Measurements from ENCODE around the gene CRYBA1.

The CRYBA1 gene

DNA sequence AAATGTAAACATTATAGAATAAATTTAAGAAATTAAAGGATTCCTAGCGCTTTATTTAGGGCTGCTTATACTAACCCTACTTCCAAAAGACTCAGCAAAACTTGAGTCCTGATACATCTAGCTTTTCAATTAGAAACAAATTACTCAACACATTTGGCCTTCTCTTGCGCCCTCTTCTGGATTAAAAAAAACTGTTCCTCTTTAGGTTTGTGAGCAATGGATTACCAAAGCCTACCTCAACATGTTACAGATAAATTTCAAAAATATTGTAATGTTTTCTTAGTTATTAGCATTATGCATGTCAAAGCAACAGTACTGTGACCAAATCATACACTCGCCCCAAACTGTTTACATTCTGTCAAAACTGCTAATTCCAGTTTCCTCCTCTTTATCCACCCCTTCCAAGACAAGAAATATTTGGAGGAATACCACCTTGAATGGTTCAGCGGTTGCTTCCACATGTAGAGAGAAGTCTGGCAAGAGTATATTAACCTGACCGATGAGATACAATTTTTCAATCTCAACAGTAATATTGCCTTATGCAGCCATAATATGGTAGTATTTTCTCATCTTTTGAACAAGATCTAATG is 44.6 kb downstream of the CRYBA1 start:
- TF ChIP-seq HDGF (IDR thresholded peaks at IDR 0.05; ENCODE audit: borderline replicate concordance) (no peak), FOXA1 (IDR thresholded peaks at IDR 0.05) (no peak), CTBP1 (IDR thresholded peaks at IDR 0.05; ENCODE audit: borderline replicate concordance) (no peak), NFRKB (IDR thresholded peaks at IDR 0.05) (no peak), L3MBTL2 (conservative IDR thresholded peaks at IDR 0.05) (no peak), ELF4 (IDR thresholded peaks at IDR 0.05) (no peak)
- DNase-seq (ENCODE audit: extremely low spot score), result peak; percentile 17
- ChIA-PET CTCF (interaction anchor here (0.6 to 1.2 kb wide), 12 partner anchors 10 to 279 kb away, joined by 3 to 6 read pairs (median 4); no protein-coding TSS in a partner anchor), POLR2A (interaction anchor here (0.6 to 2.0 kb wide), 7 partner anchors 10 to 146 kb away, joined by 3 to 6 read pairs (median 3); partner anchors contain the start of gene MYO18A)

DNA sequence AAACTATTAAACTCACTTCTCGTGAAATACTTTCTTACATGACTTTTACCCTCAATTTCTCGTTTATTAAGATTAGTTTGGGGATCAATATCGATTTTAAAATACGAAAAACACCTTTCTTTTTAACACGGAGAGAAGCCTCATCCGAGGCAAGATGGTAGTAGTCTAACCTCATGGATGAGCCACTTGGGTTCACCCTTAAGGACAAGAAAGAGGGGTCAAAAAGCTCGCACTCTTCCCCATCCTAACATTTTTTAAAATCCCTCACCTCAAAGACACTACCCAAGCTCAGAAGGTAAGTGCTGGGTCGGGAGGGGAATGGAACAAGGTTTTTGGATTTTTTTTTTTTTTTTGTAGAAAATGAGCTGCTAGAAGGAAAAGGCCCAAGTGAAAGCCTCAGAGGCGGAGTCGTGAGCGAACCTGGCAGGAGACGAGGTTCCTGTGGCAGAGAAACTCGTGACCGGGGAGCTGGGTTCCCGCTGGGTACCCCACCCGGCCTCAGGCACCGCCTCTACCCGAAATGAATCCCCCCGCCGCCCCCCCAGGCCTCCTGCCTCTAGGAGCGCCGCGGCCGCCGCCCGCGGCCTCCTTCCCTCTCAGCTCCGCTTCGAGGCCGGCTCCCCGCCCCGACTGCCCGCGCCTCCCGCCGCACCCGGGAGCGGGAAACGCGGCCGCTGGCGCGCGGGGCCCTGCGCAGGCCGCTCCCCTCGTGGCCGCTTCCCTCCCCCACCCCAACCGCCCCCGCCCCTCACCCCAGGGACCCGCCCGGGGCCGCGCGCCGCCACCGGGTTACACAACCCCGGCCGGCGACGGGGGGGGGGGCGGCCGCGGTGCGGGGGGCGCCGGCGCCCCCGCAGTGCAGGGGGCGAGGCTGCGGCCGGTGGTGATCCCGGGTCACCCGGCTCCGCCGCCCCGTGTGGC is 45.7 kb downstream of the CRYBA1 start:
- DNase-seq (ENCODE audit: extremely low spot score), result peak; percentile 21
- POLR2A ChIA-PET, result interaction anchor here (0.8 to 2.0 kb wide), 6 partner anchors 9 to 145 kb away, joined by 3 to 6 read pairs (median 4); partner anchors contain the start of gene TAOK1
- CTCF ChIA-PET, result interaction anchor here (0.6 to 1.2 kb wide), 4 partner anchors 35 to 169 kb away, joined by 3 to 6 read pairs (median 4); no protein-coding TSS in a partner anchor
- TF ChIP-seq CTBP1 (IDR thresholded peaks at IDR 0.05; ENCODE audit: borderline replicate concordance) (no peak), HDGF (IDR thresholded peaks at IDR 0.05; ENCODE audit: borderline replicate concordance) (no peak), L3MBTL2 (conservative IDR thresholded peaks at IDR 0.05) (peak; percentile 32; the same call in 1 of the 2 replicates), ZNF384 (IDR thresholded peaks at IDR 0.05) (peak; percentile 52; the same call in 1 of the 2 replicates), SUZ12 (IDR thresholded peaks at IDR 0.05) (no peak), BHLHE40 (IDR thresholded peaks at IDR 0.05; ENCODE audit: borderline replicate concordance) (no peak)

DNA sequence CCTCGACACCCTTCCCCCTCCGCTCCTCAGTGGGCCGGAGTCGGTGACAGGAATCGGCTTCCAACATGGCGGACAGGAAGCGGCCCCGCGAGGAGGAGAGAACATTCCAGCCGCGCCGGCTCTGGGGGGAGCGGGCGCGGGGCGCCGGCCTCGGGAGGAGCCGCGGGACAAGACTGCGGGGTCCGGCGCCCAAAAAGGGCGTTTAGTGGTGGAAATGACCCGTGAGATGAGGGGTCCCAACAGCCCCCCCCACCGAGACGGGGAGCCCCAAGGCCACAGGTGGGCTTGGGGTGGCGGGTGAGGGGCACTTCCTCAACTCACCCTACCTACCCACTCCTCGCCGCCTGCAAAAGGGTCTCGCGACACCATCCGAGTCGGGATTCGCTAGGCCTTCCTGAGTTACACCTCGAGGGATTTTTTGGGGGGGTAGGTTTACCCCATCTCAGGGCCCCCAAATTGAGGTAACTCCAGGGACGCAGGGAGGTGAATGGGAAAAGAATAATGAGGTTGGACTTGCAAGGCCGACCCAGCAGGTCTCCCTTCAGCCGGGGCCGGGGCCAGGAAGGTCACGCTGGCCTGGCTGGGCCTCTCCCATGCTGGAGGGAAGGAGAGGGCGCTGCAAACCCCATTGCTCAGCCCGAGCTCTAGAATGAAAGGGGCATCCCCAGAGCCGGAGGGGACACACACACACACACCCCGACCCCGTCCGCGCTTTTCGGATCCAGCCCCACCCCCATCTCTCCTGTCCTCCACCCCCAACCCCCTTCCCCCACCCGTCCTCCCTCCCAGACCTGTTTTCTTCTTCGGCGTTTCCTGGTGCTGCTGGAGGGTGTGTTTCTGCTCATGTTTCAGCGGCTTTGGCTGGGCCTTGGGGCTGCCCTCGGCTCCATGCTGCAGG is 46.6 kb downstream of the CRYBA1 start:
- peak; percentile 45 for DNase-seq (ENCODE audit: extremely low spot score)

DNA sequence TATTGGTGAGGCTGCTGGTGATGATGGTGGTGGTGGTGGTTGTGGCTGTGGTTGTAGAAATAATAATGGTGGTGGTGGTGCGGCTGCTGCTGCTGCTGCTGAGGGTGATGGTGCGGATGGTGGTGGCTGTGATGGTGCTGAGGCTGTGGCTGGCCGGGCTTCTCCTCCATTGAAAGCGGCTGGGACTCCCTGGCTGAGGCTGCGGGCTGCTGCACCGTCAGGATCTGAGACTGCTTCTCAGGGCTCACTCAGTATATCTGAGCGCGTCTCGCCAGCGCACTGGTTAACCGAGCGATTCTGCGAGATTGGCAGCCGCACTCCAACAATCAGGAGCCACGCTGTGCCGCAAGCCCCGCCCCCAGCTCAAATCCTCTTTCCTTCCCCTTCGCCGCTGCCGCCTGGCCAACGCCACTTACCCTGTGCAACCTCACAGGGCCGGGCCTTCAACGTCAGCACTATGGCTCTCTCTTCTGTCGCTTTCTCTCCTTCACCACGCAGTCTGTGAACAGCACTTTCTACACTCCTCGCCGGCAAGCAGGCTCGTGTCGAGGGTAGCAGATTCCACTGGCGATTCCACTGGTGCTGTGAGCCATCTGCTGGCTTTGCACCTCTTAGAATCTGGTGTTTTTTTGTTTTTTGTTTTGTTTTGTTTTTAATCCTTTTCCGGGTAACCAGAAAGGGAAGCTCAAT is 47.4 kb downstream of the CRYBA1 start, which contains the start of gene NUFIP2:
Gene NUFIP2 (minus strand): TSS at position 259 of the 690 bp plus-strand sequence. CDS start 89 bp downstream, at position 170.
- DNase-seq (ENCODE audit: extremely low spot score), result peak; percentile 92
- ChIA-PET CTCF (interaction anchor here (1.2 kb wide), 1 partner anchor 76 kb away, joined by 4 read pairs; no protein-coding TSS in a partner anchor), POLR2A (interaction anchor here (0.6 to 2.0 kb wide), 46 partner anchors 9 to 799 kb away, joined by 3 to 33 read pairs (median 4); partner anchors contain the start of gene MYO18A)
- TF ChIP-seq BHLHE40 (IDR thresholded peaks at IDR 0.05; ENCODE audit: borderline replicate concordance), result no peak
- no peak for TF ChIP-seq SUZ12 (IDR thresholded peaks at IDR 0.05)
- peak; percentile 75 for TF ChIP-seq L3MBTL2 (conservative IDR thresholded peaks at IDR 0.05)
- TF ChIP-seq FOXK2 (IDR thresholded peaks at IDR 0.05), result no peak
- TF ChIP-seq LEF1 (IDR thresholded peaks at IDR 0.05; ENCODE audit: borderline replicate concordance), result no peak
- TF ChIP-seq, protein P1, sequence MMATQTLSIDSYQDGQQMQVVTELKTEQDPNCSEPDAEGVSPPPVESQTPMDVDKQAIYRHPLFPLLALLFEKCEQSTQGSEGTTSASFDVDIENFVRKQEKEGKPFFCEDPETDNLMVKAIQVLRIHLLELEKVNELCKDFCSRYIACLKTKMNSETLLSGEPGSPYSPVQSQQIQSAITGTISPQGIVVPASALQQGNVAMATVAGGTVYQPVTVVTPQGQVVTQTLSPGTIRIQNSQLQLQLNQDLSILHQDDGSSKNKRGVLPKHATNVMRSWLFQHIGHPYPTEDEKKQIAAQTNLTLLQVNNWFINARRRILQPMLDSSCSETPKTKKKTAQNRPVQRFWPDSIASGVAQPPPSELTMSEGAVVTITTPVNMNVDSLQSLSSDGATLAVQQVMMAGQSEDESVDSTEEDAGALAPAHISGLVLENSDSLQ (IDR thresholded peaks at IDR 0.05), result peak; percentile 99
- TF ChIP-seq NFRKB (IDR thresholded peaks at IDR 0.05), result no peak
- no peak for TF ChIP-seq HDGF (IDR thresholded peaks at IDR 0.05; ENCODE audit: borderline replicate concordance)
- TF ChIP-seq ELF4 (IDR thresholded peaks at IDR 0.05), result peak; percentile 78
- peak; percentile 21; the same call in 1 of the 2 replicates for TF ChIP-seq TARDBP (IDR thresholded peaks at IDR 0.05)

More for the DNA sequence above, 46.6 kb downstream of the CRYBA1 start:
- TF ChIP-seq BHLHE40 (IDR thresholded peaks at IDR 0.05; ENCODE audit: borderline replicate concordance) (no peak), CTBP1 (IDR thresholded peaks at IDR 0.05; ENCODE audit: borderline replicate concordance) (no peak), SUZ12 (IDR thresholded peaks at IDR 0.05) (no peak), LEF1 (IDR thresholded peaks at IDR 0.05; ENCODE audit: borderline replicate concordance) (no peak), FOXA1 (IDR thresholded peaks at IDR 0.05) (no peak), ZNF384 (IDR thresholded peaks at IDR 0.05) (no peak), FOXK2 (IDR thresholded peaks at IDR 0.05) (no peak), ELF4 (IDR thresholded peaks at IDR 0.05) (no peak), L3MBTL2 (conservative IDR thresholded peaks at IDR 0.05) (no peak), NFRKB (IDR thresholded peaks at IDR 0.05) (no peak), HDGF (IDR thresholded peaks at IDR 0.05; ENCODE audit: borderline replicate concordance) (no peak), ARNT (IDR thresholded peaks at IDR 0.05) (no peak), TARDBP (IDR thresholded peaks at IDR 0.05) (no peak), SP1 (IDR thresholded peaks at IDR 0.05) (no peak), FOXM1 (IDR thresholded peaks at IDR 0.05; ENCODE audit: borderline replicate concordance) (no peak)
- TF ChIP-seq, protein P1 (IDR thresholded peaks at IDR 0.05), result no peak
- POLR2A ChIA-PET, result interaction anchor here (0.6 to 2.0 kb wide), 45 partner anchors 9 to 343 kb away, joined by 3 to 33 read pairs (median 4); partner anchors contain the start of gene MYO18A
- CTCF ChIA-PET, result interaction anchor here (1.2 kb wide), 1 partner anchor 77 kb away, joined by 4 read pairs; no protein-coding TSS in a partner anchor

DNA sequence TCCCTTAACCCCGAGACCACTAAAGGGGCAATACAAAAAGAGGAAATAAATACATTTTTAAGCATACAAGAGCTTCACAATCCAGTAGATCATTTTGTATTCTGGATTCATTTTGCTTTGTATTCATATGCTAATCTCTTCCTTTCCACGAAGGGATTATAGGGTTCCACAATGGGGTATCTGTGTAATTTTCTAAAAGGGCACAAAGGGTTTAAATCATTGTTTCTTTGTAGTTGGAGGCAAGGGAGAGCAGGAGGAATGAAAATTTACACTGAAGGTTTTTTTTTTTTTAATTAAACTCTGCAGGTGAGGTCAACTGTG is 47.9 kb downstream of the CRYBA1 start:
- TF ChIP-seq L3MBTL2 (conservative IDR thresholded peaks at IDR 0.05) (no peak; the same call in 1 of the 2 replicates), FOXK2 (IDR thresholded peaks at IDR 0.05) (no peak), FOXM1 (IDR thresholded peaks at IDR 0.05; ENCODE audit: borderline replicate concordance) (no peak), SUZ12 (IDR thresholded peaks at IDR 0.05) (no peak), ZNF384 (IDR thresholded peaks at IDR 0.05) (no peak), ELF4 (IDR thresholded peaks at IDR 0.05) (no peak), NFRKB (IDR thresholded peaks at IDR 0.05) (no peak), TARDBP (IDR thresholded peaks at IDR 0.05) (no peak), SP1 (IDR thresholded peaks at IDR 0.05) (no peak), CTBP1 (IDR thresholded peaks at IDR 0.05; ENCODE audit: borderline replicate concordance) (no peak), ARNT (IDR thresholded peaks at IDR 0.05) (no peak), HDGF (IDR thresholded peaks at IDR 0.05; ENCODE audit: borderline replicate concordance) (no peak), BHLHE40 (IDR thresholded peaks at IDR 0.05; ENCODE audit: borderline replicate concordance) (no peak)
- TF ChIP-seq, protein P1 (IDR thresholded peaks at IDR 0.05), result no peak
- DNase-seq (ENCODE audit: extremely low spot score), result no peak
- CTCF ChIA-PET, result interaction anchor here (1.2 kb wide), 1 partner anchor 76 kb away, joined by 4 read pairs; no protein-coding TSS in a partner anchor
- POLR2A ChIA-PET, result interaction anchor here (0.9 to 2.0 kb wide), 42 partner anchors 8 to 798 kb away, joined by 3 to 33 read pairs (median 4); partner anchors contain the start of gene MYO18A
